ENCODE results near the gene GRIPAP1.
A peak's percentile ranks its signal among the peaks of the same experiment; 100 is the strongest.
"Not testable (repeated sequence)": the region's sequence is repeated elsewhere in the genome, so short reads cannot be mapped to it uniquely, and the experiment has no call there.

Gene GRIPAP1

DNA sequence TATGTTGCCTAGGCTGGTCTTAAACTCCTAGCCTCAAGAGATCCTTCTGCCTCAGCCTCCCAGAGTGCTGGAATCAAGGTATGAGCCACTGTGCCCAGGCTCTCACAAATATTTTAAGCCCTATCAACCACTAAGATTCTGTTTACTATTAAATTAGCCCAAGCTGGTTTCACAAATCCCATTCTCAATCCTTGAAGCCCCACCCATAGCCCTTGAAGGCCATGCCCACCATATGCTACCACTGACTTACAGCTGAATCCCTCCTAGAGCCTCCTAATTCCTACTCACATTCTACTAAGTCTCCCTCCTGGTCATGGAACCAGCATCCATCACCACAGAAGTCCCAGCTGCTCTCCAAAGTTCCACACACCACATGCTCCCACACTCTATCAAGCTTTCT is 9.7 kb downstream of the GRIPAP1 start:
- DNase-seq: no peak

- no peak for DNase-seq
Measured at GRCh38 chrX:48989483-48989882, 12.6 kb downstream of the GRIPAP1 start.

GRCh38 chrX:48983896-48984295 is 18.2 kb downstream of the GRIPAP1 start:
- no peak for DNase-seq

DNA sequence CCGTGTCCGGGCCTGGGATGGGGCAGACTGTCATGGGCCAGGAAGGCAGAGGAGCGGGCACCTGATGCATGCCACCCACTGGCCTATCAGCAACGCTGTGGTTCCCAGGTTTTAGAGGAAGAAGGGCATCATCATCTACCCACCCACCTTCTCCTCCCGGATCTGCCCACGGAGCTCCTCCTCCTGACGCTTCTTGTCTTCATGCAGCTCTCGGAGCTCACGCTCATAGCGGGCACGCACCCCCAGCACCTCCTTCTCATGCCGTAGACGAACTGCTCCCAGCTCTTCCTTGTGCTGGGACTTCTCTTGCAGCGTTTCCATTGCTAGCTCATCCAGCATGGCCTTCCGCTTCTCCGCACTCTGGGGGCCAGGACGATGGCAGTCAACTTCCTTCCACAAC is 19.0 kb downstream of the GRIPAP1 start:
- DNase-seq: no peak

GRCh38 chrX:48981178-48981577 is 20.9 kb downstream of the GRIPAP1 start:
- DNase-seq: no peak

DNA sequence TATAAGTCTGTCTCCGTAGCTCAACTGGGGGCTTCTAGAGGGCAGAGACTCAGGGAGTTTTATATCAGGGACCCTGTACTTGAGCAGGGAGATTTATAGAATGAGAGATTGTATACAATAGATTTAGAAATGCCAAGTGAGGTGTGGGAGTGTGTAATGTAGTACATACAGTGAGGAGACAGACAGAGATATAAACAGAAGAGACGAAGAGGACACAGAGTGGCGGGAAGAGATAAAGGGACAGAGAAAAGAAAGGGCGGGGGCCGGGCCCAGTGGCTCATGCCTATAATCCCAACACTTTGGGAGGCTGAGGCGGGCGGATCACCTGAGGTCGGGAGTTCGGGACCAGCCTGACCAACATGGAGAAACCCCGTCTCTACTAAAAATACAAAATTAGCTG is 21.7 kb downstream of the GRIPAP1 start:
- DNase-seq: not testable (repeated sequence)

DNA sequence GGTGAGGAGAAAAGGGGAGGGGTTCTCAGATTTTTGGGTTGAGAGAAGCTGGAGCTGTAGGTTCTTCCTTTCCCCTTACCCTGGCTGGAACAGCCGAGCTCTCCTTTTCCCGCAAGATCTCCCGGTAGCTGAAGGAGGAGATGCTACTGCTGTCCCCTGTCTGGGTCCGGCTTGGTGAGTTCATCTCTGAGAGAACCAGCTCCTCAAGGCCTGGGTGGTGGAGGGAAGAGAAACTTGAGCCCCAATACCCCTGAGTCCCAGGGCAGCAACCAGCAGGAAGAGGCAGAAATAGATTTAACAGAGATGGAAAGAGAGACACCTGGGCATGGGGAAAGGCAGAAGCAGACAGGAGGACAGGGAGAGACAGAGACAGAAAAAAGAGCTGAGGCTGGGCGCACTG is 23.8 kb downstream of the GRIPAP1 start:
- no peak for DNase-seq

- DNase-seq: no peak
Measured at GRCh38 chrX:48976086-48976485, 26.0 kb downstream of the GRIPAP1 start.

- no peak for DNase-seq
Measured at GRCh38 chrX:48975541-48975940, 26.5 kb downstream of the GRIPAP1 start.

DNA sequence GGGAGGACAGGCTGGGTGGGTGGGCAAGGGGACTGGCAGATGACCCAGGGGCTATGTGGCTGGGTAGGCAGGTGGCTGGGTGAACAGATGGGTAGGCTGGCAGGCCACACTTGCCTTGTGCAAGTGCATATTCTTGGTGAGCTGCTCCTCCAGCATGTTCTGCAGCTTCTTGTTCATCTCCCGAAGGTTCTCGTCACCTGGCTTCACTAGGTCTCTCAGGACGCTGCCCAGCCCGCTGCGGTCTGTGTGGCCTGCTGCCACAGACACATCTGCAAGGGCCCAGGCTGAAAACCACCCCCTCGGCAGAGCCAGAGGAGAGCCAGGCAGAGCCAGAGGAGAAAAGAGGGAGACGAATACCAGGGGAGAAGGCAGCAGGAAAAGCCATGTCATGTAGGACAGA is 27.0 kb downstream of the GRIPAP1 start:
- DNase-seq: no peak

- no peak for DNase-seq
Measured at GRCh38 chrX:48974574-48974973, 27.5 kb downstream of the GRIPAP1 start.

GRCh38 chrX:48974033-48974432 is 28.0 kb downstream of the GRIPAP1 start:
- no peak for DNase-seq

DNA sequence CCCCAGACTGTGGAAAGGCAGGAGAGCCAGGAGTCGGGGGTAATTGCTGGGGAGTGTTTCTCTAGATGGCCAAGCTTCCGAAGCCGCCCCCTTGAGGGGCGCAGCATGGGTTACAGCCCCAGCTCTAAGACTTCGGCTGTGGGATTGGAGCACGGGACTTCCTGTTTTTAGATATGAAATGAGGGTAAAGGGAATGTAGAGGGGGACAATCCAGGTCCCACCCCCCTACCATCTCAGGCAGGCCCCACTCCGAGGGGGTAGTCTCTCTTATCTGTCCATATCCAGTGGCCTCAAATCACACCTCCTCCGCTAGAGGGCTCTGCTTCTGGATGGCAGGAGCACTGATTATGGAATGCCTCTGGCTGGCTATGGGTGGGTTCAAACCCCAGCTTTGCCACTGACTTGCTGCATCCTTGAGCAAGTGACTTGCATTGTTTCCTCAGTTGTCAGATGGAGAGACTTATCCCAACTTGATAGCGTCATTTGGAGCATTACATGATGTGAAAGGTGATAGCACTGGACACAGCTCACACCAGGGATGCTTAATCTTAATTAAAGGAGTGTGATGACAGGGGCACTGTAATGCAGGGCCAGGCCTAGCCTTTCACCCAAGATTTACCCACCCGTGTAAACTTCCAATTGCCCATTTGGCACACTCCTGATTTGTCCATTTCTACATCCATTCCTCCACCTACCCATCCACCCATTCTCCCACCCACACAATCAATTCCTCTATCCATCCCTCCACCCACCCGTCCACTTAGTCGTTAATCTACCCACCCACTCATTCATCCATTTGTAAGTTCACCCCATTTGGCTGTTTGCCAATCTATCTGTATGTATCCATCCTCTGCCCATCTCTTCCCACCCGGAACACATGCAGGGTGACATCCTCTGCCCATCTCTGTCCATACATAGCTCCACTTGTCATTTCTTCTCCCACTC is 29.6 kb downstream of the GRIPAP1 start:
- peak; percentile 27 for DNase-seq

GRCh38 chrX:48971249-48972219 is 30.5 kb downstream of the GRIPAP1 start, which contains the start of gene KCND1:
Gene KCND1 (minus strand): TSS chrX:48971844. CDS start chrX:48970271, 1,573 bp downstream.
- peak; percentile 2 for DNase-seq

DNA sequence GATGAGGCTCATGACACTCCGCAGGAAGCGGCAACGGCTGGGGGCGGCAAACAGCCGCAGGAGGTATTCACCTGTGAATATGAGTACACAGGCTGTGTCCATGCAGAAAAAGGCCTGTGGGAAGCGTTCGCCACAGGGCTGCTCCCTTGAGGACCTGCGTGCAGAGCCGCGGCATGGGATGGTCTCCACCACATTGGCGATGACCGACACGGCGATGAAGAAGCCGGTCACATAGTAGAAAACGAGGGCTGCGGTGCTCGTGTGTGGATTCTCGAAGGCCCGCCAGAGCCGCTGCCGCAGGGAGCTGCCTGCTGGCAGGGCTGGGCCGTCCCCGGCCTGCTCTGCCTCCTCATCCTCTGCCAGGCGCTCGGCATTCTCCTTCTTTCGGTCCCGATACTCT is 32.6 kb downstream of the GRIPAP1 start:
- DNase-seq: no peak

GRCh38 chrX:48968377-48968776 is 33.7 kb downstream of the GRIPAP1 start:
- DNase-seq: no peak

DNA sequence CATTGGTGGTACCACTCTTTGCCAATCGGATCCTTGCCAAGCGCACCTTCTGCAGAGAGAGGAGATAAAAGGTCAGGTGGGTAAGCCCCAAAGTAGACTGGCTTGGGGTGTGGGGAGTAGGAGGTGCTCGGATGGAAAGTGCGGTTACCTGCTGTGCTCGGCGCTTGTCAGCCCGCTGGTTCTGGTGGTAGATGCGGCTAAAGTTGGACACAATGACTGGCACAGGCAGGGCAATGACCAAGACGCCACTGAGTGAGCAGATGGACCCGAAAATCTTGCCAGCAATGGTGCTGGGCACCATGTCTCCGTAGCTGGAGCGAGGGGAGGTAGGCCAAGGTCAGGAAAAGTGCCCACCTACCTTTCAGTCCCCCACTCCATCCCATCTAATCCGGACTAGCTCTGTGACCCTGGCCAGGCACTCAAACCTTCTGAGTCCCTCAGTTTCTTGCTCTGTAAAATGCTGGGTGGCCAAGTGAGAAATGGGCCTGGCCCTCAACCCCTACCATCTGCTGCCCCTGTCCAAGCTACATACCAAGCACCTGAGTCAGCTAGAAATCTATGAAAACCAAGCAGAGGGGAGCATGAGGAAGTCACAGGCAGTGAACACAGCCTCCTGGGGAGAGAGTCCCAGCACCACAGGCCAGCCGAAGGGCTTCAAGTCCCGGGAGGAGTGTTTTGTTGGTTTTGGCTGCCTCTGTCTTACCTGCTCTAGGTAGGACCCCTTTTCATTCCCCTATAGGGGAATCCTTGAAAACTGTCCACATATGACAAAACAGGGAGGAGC is 35.1 kb downstream of the GRIPAP1 start:
- DNase-seq: no peak

DNA sequence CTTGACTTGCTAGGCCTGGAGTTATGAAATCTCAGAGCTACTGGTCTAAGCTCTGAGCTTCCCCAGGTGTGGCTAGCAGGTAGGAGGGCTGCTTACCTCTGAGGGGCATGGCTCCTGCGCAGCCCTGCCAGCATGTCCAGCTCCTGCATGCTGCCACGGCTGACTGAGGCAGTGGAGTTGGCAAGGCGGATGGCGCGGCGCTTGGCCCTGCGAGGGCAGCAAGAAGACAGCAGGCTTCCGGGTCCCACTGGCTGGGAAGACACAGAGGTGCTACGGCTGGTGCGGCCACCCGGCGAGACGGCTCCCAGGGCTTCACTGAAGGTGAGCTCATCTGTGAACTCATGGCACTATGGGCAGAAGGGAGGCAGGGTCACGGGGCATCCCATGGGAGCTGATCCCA is 36.1 kb downstream of the GRIPAP1 start:
- no peak for DNase-seq

DNA sequence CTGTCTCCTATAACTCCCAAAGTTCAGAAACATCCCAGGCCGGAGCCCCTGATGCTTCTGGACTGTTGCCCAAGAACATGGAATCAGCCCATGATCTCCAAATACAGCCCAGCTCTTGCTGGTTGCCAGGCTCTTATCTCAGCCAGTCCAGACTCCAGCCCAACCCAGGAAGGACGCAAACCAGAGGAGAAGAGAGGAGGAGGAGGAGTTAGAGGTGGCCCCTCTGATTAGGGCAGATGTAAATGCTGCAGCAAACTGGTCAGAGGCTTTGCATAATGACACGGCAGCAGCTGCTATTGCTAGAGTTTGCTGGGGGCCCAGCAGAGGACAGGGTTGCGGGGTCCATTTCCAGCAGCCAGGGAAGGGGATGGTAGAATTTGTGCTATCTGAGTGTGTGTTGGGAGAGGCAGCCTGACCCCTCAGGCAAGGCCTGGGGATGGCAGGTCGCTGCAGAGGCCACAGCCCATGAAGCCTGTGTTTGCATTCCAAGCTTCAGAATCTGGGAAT is 40.4 kb downstream of the GRIPAP1 start:
- no peak for DNase-seq

DNA sequence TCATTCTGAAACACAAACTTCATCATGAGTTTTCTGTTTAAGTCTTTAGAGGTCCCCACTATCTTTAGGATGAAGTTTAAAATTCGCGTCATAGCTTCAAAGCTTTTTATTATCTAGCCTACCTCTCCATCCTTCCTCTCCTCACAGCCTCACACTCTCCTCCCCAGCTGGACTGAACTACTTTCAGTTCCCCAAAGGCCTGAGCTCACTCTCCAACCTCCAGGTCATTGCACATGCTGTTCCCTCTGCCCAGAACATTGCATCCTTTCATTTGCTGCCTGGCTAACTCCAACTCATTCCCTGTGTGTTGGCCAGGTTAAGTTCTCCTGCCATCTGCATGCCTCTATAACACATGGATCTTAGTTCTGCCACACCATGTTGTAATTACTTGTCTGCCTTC is 41.8 kb downstream of the GRIPAP1 start:
- no peak for DNase-seq

- no peak for DNase-seq
Measured at GRCh38 chrX:48958635-48959094, 43.4 kb downstream of the GRIPAP1 start.

Data from NCI-H748 treated with DMSO at 0.1 percent for 48 hours (cell line).